ENCODE measurements around the gene LIPC.

DNA sequence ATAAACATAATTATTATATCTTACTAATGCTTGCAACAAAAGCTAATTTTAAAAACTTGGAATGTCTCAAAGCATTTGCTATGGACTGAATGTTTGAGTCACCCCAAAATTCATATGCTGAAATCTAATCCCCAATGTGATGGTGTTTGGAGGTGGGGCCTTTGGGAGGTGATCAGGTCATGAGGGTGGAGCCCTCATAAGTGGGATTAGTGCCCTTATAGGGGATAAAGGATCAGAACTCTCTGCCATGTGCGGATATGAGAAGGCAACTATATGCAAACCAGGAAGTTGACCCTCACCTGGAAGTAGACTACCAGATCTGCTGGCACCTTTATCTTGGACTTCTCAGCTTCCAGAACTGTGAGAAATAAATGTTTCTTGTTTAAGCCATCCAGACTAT is 137.7 kb downstream of the LIPC start:
- TF ChIP-seq, protein P1, sequence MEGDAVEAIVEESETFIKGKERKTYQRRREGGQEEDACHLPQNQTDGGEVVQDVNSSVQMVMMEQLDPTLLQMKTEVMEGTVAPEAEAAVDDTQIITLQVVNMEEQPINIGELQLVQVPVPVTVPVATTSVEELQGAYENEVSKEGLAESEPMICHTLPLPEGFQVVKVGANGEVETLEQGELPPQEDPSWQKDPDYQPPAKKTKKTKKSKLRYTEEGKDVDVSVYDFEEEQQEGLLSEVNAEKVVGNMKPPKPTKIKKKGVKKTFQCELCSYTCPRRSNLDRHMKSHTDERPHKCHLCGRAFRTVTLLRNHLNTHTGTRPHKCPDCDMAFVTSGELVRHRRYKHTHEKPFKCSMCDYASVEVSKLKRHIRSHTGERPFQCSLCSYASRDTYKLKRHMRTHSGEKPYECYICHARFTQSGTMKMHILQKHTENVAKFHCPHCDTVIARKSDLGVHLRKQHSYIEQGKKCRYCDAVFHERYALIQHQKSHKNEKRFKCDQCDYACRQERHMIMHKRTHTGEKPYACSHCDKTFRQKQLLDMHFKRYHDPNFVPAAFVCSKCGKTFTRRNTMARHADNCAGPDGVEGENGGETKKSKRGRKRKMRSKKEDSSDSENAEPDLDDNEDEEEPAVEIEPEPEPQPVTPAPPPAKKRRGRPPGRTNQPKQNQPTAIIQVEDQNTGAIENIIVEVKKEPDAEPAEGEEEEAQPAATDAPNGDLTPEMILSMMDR (IDR thresholded peaks at IDR 0.05) = no peak
- no peak for TF ChIP-seq ZFX (IDR thresholded peaks at IDR 0.05; ENCODE audit: borderline replicate concordance)
